Measurements from ENCODE around the gene CRYM.
"Not testable (repeated sequence)": the region's sequence is repeated elsewhere in the genome, so short reads cannot be mapped to it uniquely, and the experiment has no call there.

CRYM gene

GRCh38 chr16:21277927-21278706, at the start of gene CRYM:
CRYM (minus strand) TSS chr16:21278290; CDS start chr16:21278251, 39 bp downstream.
- peak; percentile 69 for DNase-seq (ENCODE audit: low spot score)

GRCh38 chr16:21327046-21327445, 49.0 kb upstream of the CRYM start:
- DNase-seq (ENCODE audit: low spot score), result no peak

- DNase-seq (ENCODE audit: low spot score), result no peak
Measured at GRCh38 chr16:21326459-21326858, 48.4 kb upstream of the CRYM start.

GRCh38 chr16:21324267-21324666, 46.2 kb upstream of the CRYM start:
- DNase-seq (ENCODE audit: low spot score), result no peak

- not testable (repeated sequence) for DNase-seq (ENCODE audit: low spot score)
Measured at GRCh38 chr16:21322251-21322650, 44.2 kb upstream of the CRYM start.

- no peak for DNase-seq (ENCODE audit: low spot score)
Measured at GRCh38 chr16:21321736-21322135, 43.6 kb upstream of the CRYM start.

- DNase-seq (ENCODE audit: low spot score), result no peak
Measured at GRCh38 chr16:21314339-21314738, 36.2 kb upstream of the CRYM start.

GRCh38 chr16:21312863-21313372, 34.8 kb upstream of the CRYM start:
- not testable (repeated sequence) for DNase-seq (ENCODE audit: low spot score)

- not testable (repeated sequence) for DNase-seq (ENCODE audit: low spot score)
Measured at GRCh38 chr16:21312046-21312445, 34.0 kb upstream of the CRYM start.

- not testable (repeated sequence) for DNase-seq (ENCODE audit: low spot score)
Measured at GRCh38 chr16:21306712-21307111, 28.6 kb upstream of the CRYM start.

GRCh38 chr16:21302898-21303528, 24.9 kb upstream of the CRYM start:
- DNase-seq (ENCODE audit: low spot score), result peak; percentile 62

- peak; percentile 5 for DNase-seq (ENCODE audit: low spot score)
Measured at GRCh38 chr16:21302454-21302853, 24.4 kb upstream of the CRYM start.

- DNase-seq (ENCODE audit: low spot score), result no peak
Measured at GRCh38 chr16:21301895-21302291, 23.8 kb upstream of the CRYM start.

- DNase-seq (ENCODE audit: low spot score), result peak; percentile 89
Measured at GRCh38 chr16:21301168-21301894, 23.2 kb upstream of the CRYM start.

GRCh38 chr16:21300309-21301167, 22.4 kb upstream of the CRYM start:
- DNase-seq (ENCODE audit: low spot score), result peak; percentile 99

- DNase-seq (ENCODE audit: low spot score), result not testable (repeated sequence)
Measured at GRCh38 chr16:21289789-21290188, 11.7 kb upstream of the CRYM start.

- DNase-seq (ENCODE audit: low spot score), result no peak
Measured at GRCh38 chr16:21285314-21285713, 7.2 kb upstream of the CRYM start.

- DNase-seq (ENCODE audit: low spot score), result no peak
Measured at GRCh38 chr16:21284414-21284813, 6.3 kb upstream of the CRYM start.

GRCh38 chr16:21283521-21284289, 5.6 kb upstream of the CRYM start:
- peak; percentile 64 for DNase-seq (ENCODE audit: low spot score)

- no peak for DNase-seq (ENCODE audit: low spot score)
Measured at GRCh38 chr16:21281698-21282389, 3.8 kb upstream of the CRYM start.
